Measurements from ENCODE around the gene IFIT2. TPM values are rescaled to one million over a fixed set of nuclear protein-coding genes. Genes with fewer than 3 reads are reported as not detected.

The IFIT2 gene
- total RNA-seq, 2 experiments from 2014 or later: 0.57 to 0.72 TPM

DNA sequence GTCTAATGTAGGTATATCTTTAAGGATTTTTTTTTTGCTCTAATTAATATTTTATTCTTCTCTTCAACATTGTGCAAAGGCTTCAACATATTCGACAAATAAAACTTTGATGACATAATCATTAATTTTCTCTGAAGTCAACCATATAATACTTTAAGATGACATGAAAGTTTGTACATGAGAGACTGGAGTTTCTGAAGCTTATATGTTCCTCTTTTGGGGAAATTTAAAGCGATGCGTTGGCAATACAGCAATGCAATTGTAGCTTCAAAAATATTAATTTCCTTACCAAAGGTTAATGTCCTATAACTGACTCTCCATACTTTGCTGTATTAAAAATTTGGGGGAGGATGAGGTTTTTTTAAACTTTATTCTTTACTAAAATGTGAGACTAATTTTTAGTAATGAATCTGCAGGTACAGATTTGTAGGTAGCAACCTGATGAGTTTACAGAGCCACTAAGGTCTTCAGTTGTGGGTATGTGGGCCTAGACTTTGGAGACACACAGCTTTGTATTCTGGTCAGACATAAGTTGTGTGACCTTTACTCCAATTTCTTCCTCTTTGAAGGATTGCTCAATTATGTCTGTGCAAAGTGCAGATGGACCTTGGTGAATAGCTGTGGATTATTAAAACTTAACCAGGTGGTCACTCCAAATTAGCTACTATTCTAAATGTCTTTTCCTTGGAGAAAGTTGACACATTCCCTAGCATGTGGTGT lies 32.3 kb upstream of the IFIT2 start:
- TF ChIP-seq, protein P1, sequence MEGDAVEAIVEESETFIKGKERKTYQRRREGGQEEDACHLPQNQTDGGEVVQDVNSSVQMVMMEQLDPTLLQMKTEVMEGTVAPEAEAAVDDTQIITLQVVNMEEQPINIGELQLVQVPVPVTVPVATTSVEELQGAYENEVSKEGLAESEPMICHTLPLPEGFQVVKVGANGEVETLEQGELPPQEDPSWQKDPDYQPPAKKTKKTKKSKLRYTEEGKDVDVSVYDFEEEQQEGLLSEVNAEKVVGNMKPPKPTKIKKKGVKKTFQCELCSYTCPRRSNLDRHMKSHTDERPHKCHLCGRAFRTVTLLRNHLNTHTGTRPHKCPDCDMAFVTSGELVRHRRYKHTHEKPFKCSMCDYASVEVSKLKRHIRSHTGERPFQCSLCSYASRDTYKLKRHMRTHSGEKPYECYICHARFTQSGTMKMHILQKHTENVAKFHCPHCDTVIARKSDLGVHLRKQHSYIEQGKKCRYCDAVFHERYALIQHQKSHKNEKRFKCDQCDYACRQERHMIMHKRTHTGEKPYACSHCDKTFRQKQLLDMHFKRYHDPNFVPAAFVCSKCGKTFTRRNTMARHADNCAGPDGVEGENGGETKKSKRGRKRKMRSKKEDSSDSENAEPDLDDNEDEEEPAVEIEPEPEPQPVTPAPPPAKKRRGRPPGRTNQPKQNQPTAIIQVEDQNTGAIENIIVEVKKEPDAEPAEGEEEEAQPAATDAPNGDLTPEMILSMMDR (conservative IDR thresholded peaks at IDR 0.05; ENCODE audit: low read length): no peak
- no peak for TF ChIP-seq EZH2phosphoT487 (IDR thresholded peaks at IDR 0.05; ENCODE audit: borderline replicate concordance, low read depth, low read length)
- POLR2A ChIA-PET: interaction anchor here (0.6 kb wide), 2 partner anchors 21 to 1455 kb away, joined by 3 to 4 read pairs; no protein-coding TSS in a partner anchor
- H3K4me2 ChIP-seq (ENCODE audit: low read length): no peak overlapping the region
- H3K4me1 ChIP-seq (ENCODE audit: insufficient read depth, low read length, poor library complexity, severe bottlenecking): no peaks in the 10 kb centered on the region
- H4K20me1 ChIP-seq (ENCODE audit: insufficient read depth, low read length): no peaks in the 10 kb centered on the region
- no peak overlapping the region for H3K4me3 ChIP-seq (ENCODE audit: low read depth, low read length, poor library complexity, severe bottlenecking)
- H2AFZ ChIP-seq (ENCODE audit: low read length): no peak overlapping the region
- no peak for DNase-seq (ENCODE audit: low spot score)
- no TSS peak for BruUV-seq (replicated peaks)
- intact Hi-C loops (cut with micrococcal nuclease; ENCODE audit: unreplicated experiment): no loop called here
- H3K9me2 ChIP-seq (ENCODE audit: insufficient read depth, low read length): no peaks in the 10 kb centered on the region
- H3K36me3 ChIP-seq (ENCODE audit: insufficient read depth, low read length): no peaks in the 10 kb centered on the region
- H3K27ac ChIP-seq (ENCODE audit: low read depth, low read length, poor library complexity, severe bottlenecking): no peak overlapping the region
- no peaks in the 10 kb centered on the region for H3K79me2 ChIP-seq (ENCODE audit: insufficient read depth, low read depth, low read length)
- H3K9me3 ChIP-seq (ENCODE audit: low read length): no peaks in the 10 kb centered on the region
- CTCF ChIA-PET (ENCODE audit: unreplicated experiment): no interaction called here

- no peaks in the 10 kb centered on the region for H3K9me3 ChIP-seq (ENCODE audit: low read length)
- ChIA-PET POLR2A (no interaction called here), CTCF (ENCODE audit: unreplicated experiment) (no interaction called here)
- intact Hi-C loops (cut with micrococcal nuclease; ENCODE audit: unreplicated experiment): no loop called here
- no peaks in the 10 kb centered on the region for H3K79me2 ChIP-seq (ENCODE audit: insufficient read depth, low read depth, low read length)
- no peak for DNase-seq (ENCODE audit: low spot score)
- no peaks in the 10 kb centered on the region for H4K20me1 ChIP-seq (ENCODE audit: insufficient read depth, low read length)
- no peak overlapping the region for H3K27ac ChIP-seq (ENCODE audit: low read depth, low read length, poor library complexity, severe bottlenecking)
- no peak overlapping the region for H3K4me2 ChIP-seq (ENCODE audit: low read length)
- no peaks in the 10 kb centered on the region for H3K36me3 ChIP-seq (ENCODE audit: insufficient read depth, low read length)
- H3K9me2 ChIP-seq (ENCODE audit: insufficient read depth, low read length): no peaks in the 10 kb centered on the region
- no TSS peak for BruUV-seq (replicated peaks)
- TF ChIP-seq, protein P1 (conservative IDR thresholded peaks at IDR 0.05; ENCODE audit: low read length): no peak
- TF ChIP-seq EZH2phosphoT487 (IDR thresholded peaks at IDR 0.05; ENCODE audit: borderline replicate concordance, low read depth, low read length): no peak
- no peak overlapping the region for H2AFZ ChIP-seq (ENCODE audit: low read length)
- H3K4me3 ChIP-seq (ENCODE audit: low read depth, low read length, poor library complexity, severe bottlenecking): no peak overlapping the region
- H3K4me1 ChIP-seq (ENCODE audit: insufficient read depth, low read length, poor library complexity, severe bottlenecking): no peaks in the 10 kb centered on the region
Observed at GRCh38 chr10:89270153-89270483, 31.7 kb upstream of the IFIT2 start.

DNA sequence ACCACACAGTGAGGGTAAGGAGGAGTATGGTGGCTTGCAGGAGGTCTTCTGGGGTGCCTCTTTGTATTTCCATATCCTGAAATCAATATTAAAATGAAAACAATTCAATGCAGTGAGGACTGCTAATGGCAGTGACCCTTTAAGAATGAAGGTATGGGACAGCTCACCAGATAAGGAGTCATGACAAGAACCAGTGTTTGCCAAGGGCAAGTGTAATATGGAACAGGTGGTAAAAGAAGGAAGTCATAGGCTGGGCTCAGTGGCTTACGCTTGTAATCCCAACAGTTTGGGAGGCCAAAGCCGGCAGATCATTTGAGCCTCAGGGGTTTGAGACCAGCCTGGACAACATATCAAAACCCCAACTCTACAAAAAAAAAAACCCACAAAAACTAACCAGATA lies 30.3 kb upstream of the IFIT2 start:
- CTCF ChIA-PET (ENCODE audit: unreplicated experiment): no interaction called here
- TF ChIP-seq EZH2phosphoT487 (IDR thresholded peaks at IDR 0.05; ENCODE audit: borderline replicate concordance, low read depth, low read length): no peak
- TF ChIP-seq, protein P1 (conservative IDR thresholded peaks at IDR 0.05; ENCODE audit: low read length): no peak

More for the DNA sequence above, 30.3 kb upstream of the IFIT2 start:
- Histone ChIP-seq H3K4me1 (ENCODE audit: insufficient read depth, low read length, poor library complexity, severe bottlenecking) (no peaks in the 10 kb centered on the region), H3K4me2 (ENCODE audit: low read length) (no peak overlapping the region), H3K9me3 (ENCODE audit: low read length) (no peaks in the 10 kb centered on the region), H3K36me3 (ENCODE audit: insufficient read depth, low read length) (no peaks in the 10 kb centered on the region), H3K79me2 (ENCODE audit: insufficient read depth, low read depth, low read length) (no peaks in the 10 kb centered on the region), H3K27ac (ENCODE audit: low read depth, low read length, poor library complexity, severe bottlenecking) (no peak overlapping the region), H3K9me2 (ENCODE audit: insufficient read depth, low read length) (no peaks in the 10 kb centered on the region), H2AFZ (ENCODE audit: low read length) (no peak overlapping the region), H4K20me1 (ENCODE audit: insufficient read depth, low read length) (no peaks in the 10 kb centered on the region), H3K4me3 (ENCODE audit: low read depth, low read length, poor library complexity, severe bottlenecking) (no peak overlapping the region)
- intact Hi-C loops (cut with micrococcal nuclease; ENCODE audit: unreplicated experiment): no loop called here
- no TSS peak for BruUV-seq (replicated peaks)
- no peak for DNase-seq (ENCODE audit: low spot score)
- POLR2A ChIA-PET: no interaction called here

Measured in OCI-LY7 (cell line).